Bronchial smooth muscle cell (primary cell): ENCODE data around the gene IPO4. TPM values are rescaled to one million over a fixed set of nuclear protein-coding genes. Genes with fewer than 3 reads are reported as not detected.

Experiments
- total RNA-seq: library from RNA; depleted of rRNA; stranded (reverse); fragments of >200 nt; gene quantifications from 2 replicates; pipeline ENCODE4 v1.2.1, GENCODE V29; 2014

IPO4 gene
- 24.0 and 24.3 TPM in 2 replicates for total RNA-seq

GRCh38 chr14:24188251-24189058 lies at the start of gene IPO4:
IPO4 (minus strand) TSS chr14:24188816; CDS start chr14:24188787, 29 bp downstream.

GRCh38 chr14:24232645-24233537 lies 44.3 kb upstream of the IPO4 start, which contains the start of gene GMPR2:
GMPR2 (plus strand) TSS chr14:24232929; CDS start chr14:24233254, 325 bp downstream.

GRCh38 chr14:24232121-24232644 lies 43.6 kb upstream of the IPO4 start, which contains the start of gene NEDD8:
NEDD8 (minus strand) TSS chr14:24232367; CDS start chr14:24232267, 100 bp downstream.

GRCh38 chr14:24215495-24216344 lies 27.1 kb upstream of the IPO4 start, which contains the start of gene MDP1:
MDP1 (minus strand) TSS chr14:24216066; CDS start chr14:24215955, 111 bp downstream.

GRCh38 chr14:24212924-24213865 lies 24.6 kb upstream of the IPO4 start, which contains the start of gene CHMP4A:
CHMP4A (minus strand) TSS chr14:24213488; CDS start chr14:24213439, 49 bp downstream.

GRCh38 chr14:24195186-24196070 lies 6.8 kb upstream of the IPO4 start, which contains the start of gene TM9SF1:
TM9SF1 (minus strand) TSS chr14:24195441; CDS start chr14:24195019, 422 bp downstream.

GRCh38 chr14:24171422-24172260 lies 17.0 kb downstream of the IPO4 start, which contains the start of gene REC8:
REC8 (plus strand) TSS chr14:24172080; CDS start chr14:24172553, 473 bp downstream.

GRCh38 chr14:24160850-24161804 lies 27.5 kb downstream of the IPO4 start, which contains the start of gene IRF9:
IRF9 (plus strand) TSS chr14:24161265; CDS start chr14:24162145, 880 bp downstream.

GRCh38 chr14:24146978-24147760 lies 41.4 kb downstream of the IPO4 start, which contains the start of gene RNF31:
RNF31 (plus strand) TSS chr14:24147498; CDS start chr14:24147699, 201 bp downstream.

GRCh38 chr14:24146453-24146977 lies 42.1 kb downstream of the IPO4 start, which contains the start of gene PSME2:
PSME2 (minus strand) TSS chr14:24146610; CDS start chr14:24146581, 29 bp downstream.

GRCh38 chr14:24141097-24141880 lies 47.3 kb downstream of the IPO4 start, which contains the start of gene EMC9:
EMC9 (minus strand) TSS chr14:24141591; CDS start chr14:24141304, 287 bp downstream.

GRCh38 chr14:24135834-24136683 lies 52.6 kb downstream of the IPO4 start, which contains the start of gene PSME1:
PSME1 (plus strand) TSS chr14:24136194; CDS start chr14:24136263, 69 bp downstream.

GRCh38 chr14:24130380-24130716 lies 58.3 kb downstream of the IPO4 start, which contains the start of gene FITM1:
FITM1 (plus strand) TSS chr14:24130659; CDS start chr14:24131564, 905 bp downstream.

